Stimulated activated CD4-positive, alpha-beta T cell treated with anti-CD3 and anti-CD28 coated beads, Interleukin-4, amount 100 ng/mL, for 24 hours (primary cell): ENCODE data around the gene PSMB11.
A peak's percentile ranks its signal among the peaks of the same experiment; 100 is the strongest.
"Not testable (repeated sequence)": the region's sequence is repeated elsewhere in the genome, so short reads cannot be mapped to it uniquely, and the experiment has no call there.

Experiments used
- DNase-seq: peaks from one replicate; pipeline ENCODE4 v3.0.0-alpha.2; 2020

The PSMB11 gene, protein sequence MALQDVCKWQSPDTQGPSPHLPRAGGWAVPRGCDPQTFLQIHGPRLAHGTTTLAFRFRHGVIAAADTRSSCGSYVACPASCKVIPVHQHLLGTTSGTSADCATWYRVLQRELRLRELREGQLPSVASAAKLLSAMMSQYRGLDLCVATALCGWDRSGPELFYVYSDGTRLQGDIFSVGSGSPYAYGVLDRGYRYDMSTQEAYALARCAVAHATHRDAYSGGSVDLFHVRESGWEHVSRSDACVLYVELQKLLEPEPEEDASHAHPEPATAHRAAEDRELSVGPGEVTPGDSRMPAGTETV

DNA sequence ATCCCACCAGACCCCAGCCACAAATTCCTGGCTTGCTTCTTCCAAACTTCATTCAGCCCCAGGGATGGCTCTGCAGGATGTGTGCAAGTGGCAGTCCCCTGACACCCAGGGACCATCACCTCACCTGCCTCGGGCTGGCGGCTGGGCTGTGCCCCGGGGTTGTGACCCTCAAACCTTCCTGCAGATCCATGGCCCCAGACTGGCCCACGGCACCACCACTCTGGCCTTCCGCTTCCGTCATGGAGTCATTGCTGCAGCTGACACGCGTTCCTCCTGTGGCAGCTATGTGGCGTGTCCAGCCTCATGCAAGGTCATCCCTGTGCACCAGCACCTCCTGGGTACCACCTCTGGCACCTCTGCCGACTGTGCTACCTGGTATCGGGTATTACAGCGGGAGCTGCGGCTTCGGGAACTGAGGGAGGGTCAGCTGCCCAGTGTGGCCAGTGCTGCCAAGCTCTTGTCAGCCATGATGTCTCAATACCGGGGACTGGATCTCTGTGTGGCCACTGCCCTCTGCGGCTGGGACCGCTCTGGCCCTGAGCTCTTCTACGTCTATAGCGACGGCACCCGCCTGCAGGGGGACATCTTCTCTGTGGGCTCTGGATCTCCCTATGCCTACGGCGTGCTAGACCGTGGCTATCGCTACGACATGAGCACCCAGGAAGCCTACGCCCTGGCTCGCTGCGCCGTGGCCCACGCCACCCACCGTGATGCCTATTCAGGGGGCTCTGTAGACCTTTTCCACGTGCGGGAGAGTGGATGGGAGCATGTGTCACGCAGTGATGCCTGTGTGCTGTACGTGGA is at the start of gene PSMB11:
Gene PSMB11 (plus strand): TSS at position 51 of the 804 bp plus-strand sequence. CDS start 14 bp downstream, at position 65.
- no peak for DNase-seq

GRCh38 chr14:22993517-22993916 is 48.5 kb upstream of the PSMB11 start:
- DNase-seq: no peak

DNA sequence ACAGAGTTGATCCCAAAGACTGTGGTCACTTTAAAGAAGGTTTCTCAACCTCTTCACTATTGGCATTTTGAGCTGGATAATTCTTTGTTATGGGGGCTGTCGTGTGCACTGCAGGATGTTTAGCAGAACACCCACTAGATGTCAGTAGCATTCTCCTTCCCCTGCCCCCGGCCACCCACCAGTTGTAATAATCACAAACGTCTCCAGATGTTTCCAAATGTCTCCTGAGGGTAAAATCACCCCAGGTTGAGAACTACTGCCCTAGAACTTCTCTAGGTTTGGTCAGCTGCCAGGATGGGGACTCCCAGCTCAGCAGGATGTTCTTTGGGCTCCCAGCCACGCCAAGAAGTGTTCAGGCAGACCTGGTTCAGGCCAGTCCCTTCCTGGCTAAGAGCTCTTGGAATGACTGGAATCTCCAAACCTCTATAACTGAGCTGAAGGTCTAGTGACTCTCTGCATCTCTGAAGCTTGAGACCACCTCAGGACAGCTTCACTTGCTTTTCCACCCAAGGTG is 47.2 kb upstream of the PSMB11 start:
- peak; percentile 44 for DNase-seq

DNA sequence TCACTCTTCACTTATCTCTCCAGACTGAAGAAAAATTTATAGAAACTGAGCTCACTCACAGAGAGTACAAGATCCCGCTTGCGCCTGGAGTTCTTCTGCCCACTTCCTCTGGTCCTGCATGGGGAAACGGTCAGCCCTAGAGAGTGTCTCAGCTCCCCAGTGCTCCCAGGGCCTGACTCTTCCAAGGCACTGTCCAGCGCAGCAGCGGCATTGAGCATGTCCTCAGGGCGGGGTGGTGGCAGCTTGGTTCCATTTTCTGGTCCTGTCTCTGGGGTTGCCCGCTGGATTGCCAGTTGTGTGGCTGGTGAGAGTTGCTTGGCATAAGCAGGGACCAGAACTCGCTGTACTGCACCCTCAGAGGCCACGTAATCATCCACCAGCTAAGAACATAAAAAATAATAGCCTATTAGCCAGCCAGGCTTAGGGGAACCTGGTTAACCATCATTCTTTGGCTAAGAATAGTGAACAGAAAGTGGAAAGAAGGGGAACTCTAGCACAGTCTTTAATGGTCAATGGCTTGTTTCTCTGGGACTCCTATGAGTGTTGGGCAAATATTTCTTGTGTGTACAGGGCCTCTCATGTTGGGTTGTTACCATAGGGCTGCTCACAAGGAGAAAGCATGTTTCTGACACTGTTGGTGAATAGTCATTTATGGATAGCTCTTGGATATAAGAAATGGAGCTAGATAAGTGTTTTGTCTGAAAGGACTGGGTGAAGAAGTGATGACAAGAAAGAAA is 46.0 kb upstream of the PSMB11 start:
- no peak for DNase-seq

DNA sequence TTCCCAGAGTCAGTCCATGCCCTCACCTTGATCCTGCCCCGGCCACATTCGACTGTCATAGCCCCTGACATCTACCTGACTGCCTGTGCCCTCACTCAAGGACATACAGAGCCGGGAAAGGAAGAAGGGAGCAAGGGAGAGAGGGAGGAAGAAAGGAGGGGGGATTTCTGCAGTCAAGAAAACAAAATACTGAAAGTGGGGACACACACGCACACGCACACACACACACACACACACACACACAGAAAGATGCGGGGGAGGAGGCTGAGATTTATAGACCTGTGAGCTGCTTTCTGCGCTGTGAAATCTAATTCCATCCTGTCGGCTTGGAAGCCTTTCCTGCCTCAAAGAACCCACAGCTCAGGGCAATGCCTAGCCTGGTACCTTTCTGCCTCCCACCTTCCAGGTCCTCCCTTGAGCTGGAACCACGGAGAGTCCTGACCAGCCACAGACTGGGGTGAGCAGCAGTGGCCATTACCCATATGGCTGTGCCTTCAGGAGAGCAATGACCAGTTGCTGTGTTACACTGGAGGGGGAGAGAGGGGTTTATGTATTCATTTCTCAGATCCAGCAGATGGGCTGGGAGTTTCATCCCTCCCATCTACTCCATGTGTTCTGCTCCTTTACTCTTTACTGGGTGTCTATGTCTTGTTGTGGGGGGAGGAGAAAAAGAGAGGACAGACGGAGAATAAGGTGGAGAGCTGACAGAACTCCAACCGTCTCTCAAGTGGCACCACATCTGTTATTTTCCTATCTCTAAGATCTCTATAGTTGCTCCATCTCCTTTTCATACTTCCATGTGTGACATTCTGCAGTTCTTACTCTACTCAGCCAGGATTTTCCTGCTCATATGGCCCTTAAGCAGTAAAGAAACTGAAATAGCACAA is 45.0 kb upstream of the PSMB11 start:
- DNase-seq: no peak

DNA sequence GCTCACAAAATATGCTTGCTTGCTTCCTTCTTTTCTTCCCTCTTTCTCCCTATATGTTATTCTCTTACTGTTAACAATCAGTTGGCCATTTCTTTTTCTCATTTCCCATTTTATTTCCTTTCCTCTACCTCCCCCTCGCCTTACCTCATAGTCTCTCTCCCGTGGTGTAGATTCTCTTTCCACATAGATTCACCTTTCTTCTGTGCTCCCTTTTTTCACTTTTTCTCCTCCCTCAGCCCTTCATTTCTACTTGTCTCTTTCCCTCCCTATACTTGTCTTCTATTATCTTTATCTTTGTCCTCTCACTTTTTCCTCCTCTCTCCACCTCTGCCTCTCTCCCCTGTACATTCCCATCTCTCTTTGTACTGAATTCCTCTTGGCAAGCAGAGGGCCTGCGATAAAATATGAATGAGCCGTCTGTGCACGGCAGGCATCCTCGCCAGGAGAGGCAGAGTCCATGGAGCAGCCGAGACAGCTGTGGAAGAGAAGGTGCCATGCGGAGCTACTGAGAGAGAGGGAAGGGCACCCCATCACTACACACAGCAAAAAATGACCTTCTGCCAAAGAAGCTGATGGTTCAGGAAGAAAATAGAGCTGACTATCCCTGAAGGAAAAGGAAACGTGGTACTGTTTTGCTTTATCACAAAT is 44.2 kb upstream of the PSMB11 start:
- DNase-seq: no peak

GRCh38 chr14:22998329-22999012 is 43.5 kb upstream of the PSMB11 start:
- no peak for DNase-seq

DNA sequence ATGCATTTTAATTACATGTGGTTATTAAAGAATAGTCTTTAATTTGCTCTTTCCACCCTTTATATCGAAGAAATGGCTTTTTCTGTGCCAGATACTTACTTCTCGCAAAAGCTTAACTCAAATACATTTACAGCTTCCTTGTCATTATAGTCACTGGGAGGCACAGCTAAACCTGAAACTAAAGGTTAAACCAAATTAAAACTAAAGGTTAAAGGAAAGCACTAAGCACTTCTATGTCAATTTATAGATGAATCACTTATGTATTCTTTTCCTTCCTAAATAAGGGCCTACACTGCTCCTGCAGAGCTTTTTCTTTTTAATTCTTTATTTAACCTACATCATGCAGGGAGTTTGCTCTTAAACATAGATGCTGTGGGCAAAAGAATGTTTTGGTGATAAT is 41.2 kb upstream of the PSMB11 start:
- DNase-seq: no peak

DNA sequence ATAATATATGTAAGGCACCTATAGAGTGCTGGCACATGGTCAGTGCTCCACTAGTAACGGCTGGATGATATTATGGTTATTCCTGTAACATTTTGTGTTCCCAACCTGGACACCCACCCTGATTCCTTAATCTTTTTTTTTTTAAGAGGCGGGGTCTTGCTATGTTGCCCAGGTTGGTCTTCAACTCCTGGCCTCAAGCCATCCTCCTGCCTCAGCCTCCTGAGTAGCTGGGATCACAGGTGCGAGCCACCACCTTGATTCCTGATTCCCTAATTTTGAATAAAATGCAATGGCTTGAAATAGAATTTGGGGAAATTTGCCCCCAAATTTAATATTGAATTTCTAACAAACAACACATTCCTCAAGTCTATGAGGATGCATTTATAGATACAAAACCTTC is 39.4 kb upstream of the PSMB11 start:
- DNase-seq: no peak

GRCh38 chr14:23004274-23004673 is 37.7 kb upstream of the PSMB11 start:
- not testable (repeated sequence) for DNase-seq

DNA sequence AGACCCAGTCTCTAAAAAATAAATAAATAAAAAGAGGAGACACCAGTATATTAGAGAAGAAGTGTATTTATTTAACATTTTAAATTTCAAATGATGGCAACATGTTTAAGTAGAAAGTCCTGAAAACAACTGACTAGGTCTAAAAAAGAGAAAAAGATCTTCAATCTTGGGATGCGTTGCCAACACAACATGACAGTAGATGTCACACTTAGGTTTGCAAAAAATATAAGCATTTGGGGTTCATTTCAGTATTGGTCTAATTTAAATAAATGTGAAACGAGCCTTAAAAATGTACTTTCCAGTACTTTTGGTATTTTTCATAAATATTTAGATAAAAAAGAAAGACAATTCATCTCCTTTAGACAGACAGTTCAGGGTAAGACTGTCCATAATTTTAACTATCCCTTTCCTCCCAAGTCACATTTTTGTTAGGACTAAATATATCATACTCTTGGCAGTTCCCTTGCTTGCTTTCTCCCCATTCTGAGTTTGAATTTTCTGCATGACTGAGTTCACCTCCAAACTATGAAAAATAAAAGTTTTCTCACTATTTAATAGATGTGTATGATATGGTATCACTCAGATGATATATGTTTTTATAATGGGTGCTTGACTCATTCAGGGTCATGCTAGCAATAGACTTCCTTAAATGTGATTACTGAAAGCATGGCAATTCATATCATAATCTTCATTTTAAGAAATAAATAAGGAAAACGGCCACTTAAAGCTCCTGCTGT is 36.4 kb upstream of the PSMB11 start:
- no peak for DNase-seq

DNA sequence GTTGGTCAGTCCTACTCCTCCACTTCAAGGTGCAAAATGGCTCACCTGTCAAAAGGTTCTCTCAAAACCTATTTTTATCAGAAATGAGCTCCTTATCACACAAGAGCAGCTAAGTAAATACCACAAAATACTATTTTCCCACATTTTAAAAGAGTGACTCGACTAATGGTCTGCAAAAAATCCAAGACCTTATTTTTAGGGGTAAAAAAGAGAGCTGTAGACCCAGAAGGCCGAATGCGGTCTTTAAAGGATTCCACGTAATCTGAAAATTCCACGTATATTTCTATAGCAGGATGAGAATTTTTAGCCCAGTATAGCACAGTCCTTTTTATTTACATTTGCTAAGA is 35.9 kb upstream of the PSMB11 start:
- DNase-seq: no peak

DNA sequence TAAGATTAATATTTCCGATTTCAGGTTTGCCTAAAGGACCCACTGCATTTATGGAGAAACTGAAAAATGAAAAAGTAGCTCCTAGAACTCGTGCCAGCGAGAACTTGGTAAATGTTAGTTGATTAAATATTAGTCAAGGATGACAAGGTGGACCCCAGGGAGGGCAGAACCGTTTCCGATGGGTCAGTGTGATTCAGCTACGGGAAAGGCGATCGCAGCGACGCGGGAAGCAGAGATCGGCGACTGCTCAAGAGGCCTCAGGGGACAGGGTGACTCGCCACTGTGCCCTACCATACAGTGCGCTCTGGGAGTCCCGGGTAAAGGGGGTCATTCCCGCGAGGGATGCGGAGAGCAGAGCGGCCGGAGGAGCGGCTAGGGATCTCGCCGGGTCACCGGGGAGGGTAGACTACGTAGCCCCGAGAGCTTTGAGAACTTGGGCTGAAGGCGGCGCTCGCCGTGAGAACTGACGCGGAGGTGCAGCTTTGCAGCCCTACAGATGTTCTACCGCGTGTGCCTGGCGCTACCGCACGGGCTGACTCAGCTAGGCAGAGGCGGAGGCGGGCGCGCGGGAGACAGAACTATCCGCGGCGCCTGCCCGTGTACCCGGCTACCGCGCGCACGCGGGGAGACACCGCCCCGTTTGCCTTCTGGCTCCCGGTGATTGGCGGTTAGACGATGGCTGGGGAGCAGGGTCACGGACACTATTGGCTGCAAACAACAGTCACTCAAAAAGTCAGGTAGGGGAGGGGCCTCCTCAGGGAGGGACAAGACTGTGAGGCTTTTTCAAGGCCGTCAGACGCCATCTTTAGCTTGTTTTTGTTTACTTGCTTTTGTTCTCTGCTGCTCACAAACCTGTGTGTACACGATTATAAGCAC is 35.2 kb upstream of the PSMB11 start:
- DNase-seq: peak; percentile 98

GRCh38 chr14:23008831-23009230 is 33.2 kb upstream of the PSMB11 start:
- no peak for DNase-seq

GRCh38 chr14:23009483-23009938 is 32.5 kb upstream of the PSMB11 start:
- DNase-seq: no peak

GRCh38 chr14:23009939-23010726 is 31.9 kb upstream of the PSMB11 start, which contains the start of gene C14orf93:
C14orf93 (minus strand) TSS chr14:23010143; CDS start chr14:22999023, 11,120 bp downstream.
- DNase-seq: peak; percentile 85

DNA sequence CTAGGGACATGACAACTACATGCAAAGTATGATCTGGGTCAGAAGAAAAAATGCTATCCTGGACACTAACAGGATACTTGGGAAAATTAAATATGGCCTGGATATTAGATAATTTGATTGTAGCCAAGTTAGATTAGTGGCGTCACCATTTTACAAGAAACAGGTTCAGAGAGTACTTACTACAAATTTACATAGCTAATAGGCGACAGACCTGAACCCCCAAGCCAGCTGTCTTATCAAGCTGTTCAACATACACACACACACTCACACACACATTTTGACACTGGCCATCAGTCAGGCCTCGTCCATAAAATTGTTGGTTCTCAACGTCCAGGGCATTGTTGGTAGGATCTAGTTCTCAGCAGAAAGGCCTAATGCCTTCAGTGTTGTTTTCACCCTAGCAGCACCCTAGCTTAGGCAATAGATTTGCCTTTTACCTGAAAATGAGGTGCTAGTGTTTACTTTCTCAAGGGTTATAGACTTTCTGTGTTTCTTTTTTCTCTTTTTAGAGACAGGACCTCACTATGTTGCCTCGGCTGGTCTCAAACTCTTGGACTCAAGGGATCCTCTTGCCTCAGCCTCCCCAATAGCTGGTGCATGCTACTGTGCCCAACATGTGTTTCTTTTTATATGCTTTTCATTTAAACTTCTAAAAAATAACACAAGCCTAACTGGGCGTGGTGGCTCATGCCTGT is 28.8 kb upstream of the PSMB11 start:
- DNase-seq: no peak

GRCh38 chr14:23013749-23014054 is 28.3 kb upstream of the PSMB11 start:
- not testable (repeated sequence) for DNase-seq
